Neuronal stem cell (in vitro differentiated cells): ENCODE measurements around the gene NTRK2.

Experiments used
- DNase-seq: peaks from one replicate; pipeline ENCODE4 v3.0.0-alpha.2; 2013; ENCODE audit warnings: low spot score
- H2AFZ ChIP-seq: one replicate; pipeline ENCODE4 v1.6.1; 2013; ENCODE audit warnings: mild to moderate bottlenecking, low read length, inconsistent platforms
- H2AK5ac ChIP-seq: 2 replicates; pipeline ENCODE4 v1.6.1; 2013; ENCODE audit warnings: low read depth, mild to moderate bottlenecking, inconsistent platforms, low read length, moderate library complexity, mixed read lengths
- H2BK120ac ChIP-seq: 2 replicates; pipeline ENCODE4 v1.6.1; 2013; ENCODE audit warnings: low read depth, mild to moderate bottlenecking, inconsistent platforms, low read length, moderate library complexity, mixed read lengths
- H2BK12ac ChIP-seq: one replicate; pipeline ENCODE4 v1.6.1; 2013; ENCODE audit warnings: low read length, inconsistent platforms
- H2BK15ac ChIP-seq: 2 replicates; pipeline ENCODE4 v1.6.1; 2013; ENCODE audit warnings: mild to moderate bottlenecking, low read length, inconsistent platforms, mixed read lengths
- H2BK5ac ChIP-seq: one replicate; pipeline ENCODE4 v1.6.1; 2013; ENCODE audit warnings: inconsistent platforms, mild to moderate bottlenecking, low read length, moderate library complexity
- H3K14ac ChIP-seq: one replicate; pipeline ENCODE4 v1.6.1; 2013; ENCODE audit warnings: low read length, inconsistent platforms
- H3K18ac ChIP-seq: 2 replicates; pipeline ENCODE4 v1.6.1; 2013; ENCODE audit warnings: low read length, inconsistent platforms
- H3K23ac ChIP-seq: 2 replicates; pipeline ENCODE4 v1.6.1; 2013; ENCODE audit warnings: low read depth, mild to moderate bottlenecking, mixed read lengths, low read length, inconsistent platforms; ENCODE audit not compliant: poor library complexity
- H3K27ac ChIP-seq: replicated peaks from 3 replicates; pipeline ENCODE4 v1.5.1; 2013; ENCODE audit warnings: low read length, inconsistent platforms
- H3K27me3 ChIP-seq, 3 experiments: 2 replicates each; pipeline ENCODE4 v1.6.1; 2013; ENCODE audit warnings: low read length in 3 of 3, mild to moderate bottlenecking in 2 of 3, inconsistent platforms in 1 of 3, low read depth in 1 of 3, mixed read lengths in 1 of 3, moderate library complexity in 1 of 3; ENCODE audit not compliant: control insufficient read depth in 3 of 3, insufficient read depth in 3 of 3
- H3K36me3 ChIP-seq, 2 donors: replicated peaks in 1 of 2; 2 replicates each; pipeline ENCODE4 v1.6.1; 2013; ENCODE audit warnings: low read length in 2 of 2; ENCODE audit not compliant: control insufficient read depth in 2 of 2, insufficient read depth in 2 of 2
- H3K4ac ChIP-seq: 2 replicates; pipeline ENCODE4 v1.6.1; 2013; ENCODE audit warnings: inconsistent platforms, mild to moderate bottlenecking, low read length, moderate library complexity
- H3K4me1 ChIP-seq, 2 donors: 1 replicate in 1 of 2; 2 replicates in 1 of 2; pipeline ENCODE4 v1.6.1; 2013; ENCODE audit warnings: low read length in 2 of 2, low read depth in 1 of 2; ENCODE audit not compliant: control insufficient read depth in 2 of 2, insufficient read depth in 1 of 2
- H3K4me2 ChIP-seq: one replicate; pipeline ENCODE4 v1.6.1; 2013; ENCODE audit warnings: mild to moderate bottlenecking, low read length, inconsistent platforms; ENCODE audit not compliant: insufficient read depth, poor library complexity, severe bottlenecking
- H3K4me3 ChIP-seq, 2 donors: 2 replicates each; pipeline ENCODE4 v1.5.1; 2013; ENCODE audit warnings: low read length in 2 of 2, mild to moderate bottlenecking in 2 of 2, inconsistent platforms in 1 of 2, moderate library complexity in 1 of 2
- H3K79me1 ChIP-seq: one replicate; pipeline ENCODE4 v1.6.1; 2013; ENCODE audit warnings: low read depth, mild to moderate bottlenecking, inconsistent platforms, low read length, moderate library complexity
- H3K9ac ChIP-seq: one replicate; pipeline ENCODE4 v1.6.1; 2013; ENCODE audit warnings: mild to moderate bottlenecking, low read depth, low read length, inconsistent platforms; ENCODE audit not compliant: poor library complexity
- H3K9me3 ChIP-seq, 2 donors: replicated peaks in 1 of 2; 2 replicates each; pipeline versions ENCODE3 to v1.6.1; 2013; ENCODE audit warnings: low read length in 2 of 2, mild to moderate bottlenecking in 2 of 2, inconsistent platforms in 1 of 2, low read depth in 1 of 2, mixed read lengths in 1 of 2, moderate library complexity in 1 of 2; ENCODE audit not compliant: control insufficient read depth in 2 of 2, insufficient read depth in 1 of 2
- H4K8ac ChIP-seq: one replicate; pipeline ENCODE4 v1.6.1; 2013; ENCODE audit warnings: low read depth, mild to moderate bottlenecking, inconsistent platforms, low read length, moderate library complexity
- H4K91ac ChIP-seq: one replicate; pipeline ENCODE4 v1.6.1; 2013; ENCODE audit warnings: low read length, low read depth, mild to moderate bottlenecking, inconsistent platforms; ENCODE audit not compliant: poor library complexity
- WGBS, 2 donors: extraction: QIAGEN DNeasy Blood & Tissue Kit; methylation state at CpG; one replicate each; pipeline ENCODE4 v1.1.7; 2013; ENCODE audit warnings: missing lambda C conversion rate in 2 of 2, mixed read lengths in 1 of 2; ENCODE audit not compliant: insufficient read length in 2 of 2, insufficient replicate concordance in 1 of 2; ENCODE audit errors: extremely low coverage in 2 of 2; 5-methylcytosine and 5-hydroxymethylcytosine counted together

Gene NTRK2

GRCh38 chr9:84891924-84892323, 222.4 kb downstream of the NTRK2 start:
- Histone ChIP-seq H4K91ac (no peak overlapping the region), H3K36me3 (no peaks in the 10 kb centered on the region), H3K9ac (no peak overlapping the region), H3K9me3 (no peaks in the 10 kb centered on the region), H2BK5ac (no peak overlapping the region), H3K23ac (no peak overlapping the region), H3K27me3 (no peaks in the 10 kb centered on the region), H2BK120ac (no peak overlapping the region), H3K4me3 (no peak overlapping the region), H2AK5ac (no peak overlapping the region), H3K18ac (no peak overlapping the region), H3K4me2 (no peak overlapping the region), H3K27ac (no peak overlapping the region), H2AFZ (no peak overlapping the region), H3K14ac (no peak overlapping the region), H3K79me1 (no peaks in the 10 kb centered on the region), H2BK12ac (no peak overlapping the region), H2BK15ac (no peak overlapping the region), H4K8ac (no peak overlapping the region), H3K4me1 (peaks cover 13 to 24% of the 10 kb centered on the region in 2 donors), H3K4ac (no peak overlapping the region)
- WGBS, 2 donors = no CpG with 5 or more reads among the region's 1 CpG
- no peak for DNase-seq

GRCh38 chr9:84893419-84894128, 224.0 kb downstream of the NTRK2 start:
- no peak overlapping the region for H3K4ac ChIP-seq
- no peak overlapping the region for H3K14ac ChIP-seq
- peaks cover 21 to 35% of the 10 kb centered on the region in 2 donors for H3K4me1 ChIP-seq
- no peak overlapping the region for H4K8ac ChIP-seq
- H2AFZ ChIP-seq = peak overlapping the region; percentile 69
- no peak overlapping the region for H2BK120ac ChIP-seq
- H2BK5ac ChIP-seq = no peak overlapping the region
- no peak for DNase-seq
- no peak overlapping the region for H2AK5ac ChIP-seq
- H3K36me3 ChIP-seq = no peaks in the 10 kb centered on the region
- no peak overlapping the region for H3K4me3 ChIP-seq
- H3K18ac ChIP-seq = no peak overlapping the region
- no peak overlapping the region for H4K91ac ChIP-seq
- no peak overlapping the region for H3K9ac ChIP-seq
- no peaks in the 10 kb centered on the region for H3K27me3 ChIP-seq
- no peak overlapping the region for H2BK12ac ChIP-seq
- no peaks in the 10 kb centered on the region for H3K9me3 ChIP-seq
- no peak overlapping the region for H3K4me2 ChIP-seq
- H3K23ac ChIP-seq = no peak overlapping the region
- no peaks in the 10 kb centered on the region for H3K79me1 ChIP-seq
- no peak overlapping the region for H2BK15ac ChIP-seq
- no peak overlapping the region for H3K27ac ChIP-seq
- WGBS, 2 donors = no CpG with 5 or more reads among the region's 13 CpGs

DNA sequence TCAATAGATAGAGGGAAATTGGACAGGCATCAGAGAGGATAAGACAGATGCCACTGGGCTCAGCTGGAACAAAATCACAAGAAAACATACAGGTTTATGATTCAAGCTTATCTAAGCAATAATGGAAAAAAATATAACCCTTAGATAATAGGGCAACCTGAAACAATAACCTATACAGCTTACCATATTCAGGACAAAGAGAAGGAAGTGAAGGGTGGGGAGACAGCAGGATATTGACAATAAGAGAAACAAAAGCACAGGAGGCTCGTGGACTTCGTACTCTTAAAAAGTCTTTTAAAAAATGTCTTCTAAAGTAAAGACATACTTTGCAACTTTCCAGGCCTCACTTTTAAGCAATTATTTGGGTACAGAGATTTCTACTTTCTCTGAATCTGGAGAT, 225.3 kb downstream of the NTRK2 start:
- Histone ChIP-seq H3K4me1 (peaks cover 21 to 35% of the 10 kb centered on the region in 2 donors), H3K27me3 (no peaks in the 10 kb centered on the region)
- DNase-seq = no peak

GRCh38 chr9:84897362-84898094, 228.0 kb downstream of the NTRK2 start:
- no peak for DNase-seq
- H2AFZ ChIP-seq = no peak overlapping the region
- H3K27ac ChIP-seq = peak overlapping the region; percentile 35

More for the DNA sequence above, 225.3 kb downstream of the NTRK2 start:
- Histone ChIP-seq H3K4me3 (no peak overlapping the region), H3K9ac (no peak overlapping the region), H2BK12ac (no peak overlapping the region), H2AFZ (peak overlapping the region; percentile 65), H2BK15ac (no peak overlapping the region), H3K18ac (no peak overlapping the region), H4K8ac (no peak overlapping the region), H3K9me3 (no peaks in the 10 kb centered on the region), H2AK5ac (no peak overlapping the region), H4K91ac (no peak overlapping the region), H2BK5ac (no peak overlapping the region), H3K27ac (no peak overlapping the region), H3K4me2 (no peak overlapping the region), H3K79me1 (no peaks in the 10 kb centered on the region), H3K36me3 (no peaks in the 10 kb centered on the region), H3K14ac (no peak overlapping the region), H3K4ac (no peak overlapping the region), H2BK120ac (no peak overlapping the region), H3K23ac (no peak overlapping the region)
- whole genome bisulfite sequencing, 2 donors = no CpG with 5 or more reads among the region's 2 CpGs

More at GRCh38 chr9:84897362-84898094, 228.0 kb downstream of the NTRK2 start:
- Histone ChIP-seq H3K4ac (no peak overlapping the region), H3K27me3 (no peaks in the 10 kb centered on the region), H3K18ac (peak overlapping the region; percentile 79), H4K91ac (no peak overlapping the region), H2BK120ac (no peak overlapping the region), H3K4me3 (no peak overlapping the region), H3K14ac (no peak overlapping the region), H3K23ac (no peak overlapping the region), H3K4me2 (no peak overlapping the region), H3K79me1 (no peaks in the 10 kb centered on the region), H3K9ac (no peak overlapping the region), H3K36me3 (no peaks in the 10 kb centered on the region), H3K9me3 (no peaks in the 10 kb centered on the region), H2BK15ac (no peak overlapping the region), H4K8ac (no peak overlapping the region), H3K4me1 (peaks cover 21 to 35% of the 10 kb centered on the region in 2 donors), H2BK12ac (no peak overlapping the region), H2BK5ac (no peak overlapping the region), H2AK5ac (no peak overlapping the region)
- WGBS, 2 donors = no CpG with 5 or more reads among the region's 7 CpGs
